ENCODE results near the gene BACE1.

The BACE1 gene

DNA sequence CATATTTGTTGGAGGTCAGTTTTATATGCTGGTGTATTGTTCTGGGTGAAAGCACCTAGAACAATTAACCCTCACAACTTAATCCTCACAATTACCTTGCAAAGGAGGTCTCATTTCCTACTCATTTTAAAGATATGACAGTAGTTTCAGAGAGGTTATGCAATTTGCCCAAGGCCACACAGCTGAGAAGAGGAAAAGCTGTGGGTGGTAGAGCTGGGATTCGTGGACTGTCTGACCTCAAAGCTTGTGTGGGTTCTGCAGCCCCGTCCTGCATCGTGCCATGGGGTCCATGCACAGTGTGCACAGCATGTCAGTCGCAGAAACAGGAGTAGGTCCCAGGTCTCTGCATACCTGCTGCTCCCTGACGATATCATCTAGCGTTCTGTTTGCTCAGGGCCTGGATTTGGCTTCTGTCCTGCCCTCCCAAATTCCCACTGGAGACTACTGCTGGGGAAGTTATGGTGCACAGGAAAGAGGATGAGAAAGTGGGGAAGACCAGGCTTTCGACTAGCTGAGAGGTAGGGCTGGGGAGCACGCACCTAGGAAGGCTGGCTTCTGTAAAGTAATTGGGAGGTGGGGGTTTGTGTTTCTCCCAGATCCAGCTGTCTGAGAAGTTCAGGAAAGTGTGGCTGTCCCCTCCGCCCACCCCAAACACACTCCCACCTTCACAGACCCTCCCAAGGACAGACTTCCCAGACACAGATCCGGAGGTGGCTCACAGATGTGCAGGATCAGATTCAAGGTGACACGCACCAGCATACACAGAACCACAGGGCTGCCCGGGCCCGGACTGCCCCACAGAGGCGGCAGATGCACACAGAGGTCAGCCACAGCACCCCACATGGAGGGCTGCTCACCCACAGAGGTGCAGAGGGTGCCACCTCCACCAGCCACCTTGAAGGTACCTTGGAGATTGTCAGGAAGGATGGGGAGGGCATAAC, 2.0 kb downstream of the BACE1 start:
- H3K4me3 ChIP-seq = peak overlapping the region in 2 of 7 experiments; percentile 62 to 66
- H3K27ac ChIP-seq = peak overlapping the region in 1 of 21 experiments; percentile 18

DNA sequence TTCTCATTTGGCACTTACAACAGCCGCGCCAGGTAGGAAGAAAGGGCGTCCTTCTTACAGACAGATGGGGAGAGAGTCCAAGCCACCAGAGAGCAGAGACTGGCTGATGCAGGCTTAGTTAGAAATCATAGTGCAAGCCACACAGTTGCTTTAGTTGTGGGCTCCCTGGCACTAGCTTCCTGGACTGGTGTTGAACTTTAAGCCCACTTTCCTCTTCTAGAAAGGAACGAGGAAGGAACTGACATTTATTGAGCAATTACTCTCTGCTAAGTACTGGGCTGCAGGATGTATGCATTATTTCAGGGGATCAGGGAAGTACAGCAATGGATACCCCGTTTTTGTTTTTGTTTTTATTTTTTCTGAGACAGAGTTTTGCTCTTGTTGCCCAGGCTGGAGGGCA, 3.0 kb downstream of the BACE1 start:
- Histone ChIP-seq H3K4me3 (no peak overlapping the region), H3K27ac (no peak overlapping the region)

DNA sequence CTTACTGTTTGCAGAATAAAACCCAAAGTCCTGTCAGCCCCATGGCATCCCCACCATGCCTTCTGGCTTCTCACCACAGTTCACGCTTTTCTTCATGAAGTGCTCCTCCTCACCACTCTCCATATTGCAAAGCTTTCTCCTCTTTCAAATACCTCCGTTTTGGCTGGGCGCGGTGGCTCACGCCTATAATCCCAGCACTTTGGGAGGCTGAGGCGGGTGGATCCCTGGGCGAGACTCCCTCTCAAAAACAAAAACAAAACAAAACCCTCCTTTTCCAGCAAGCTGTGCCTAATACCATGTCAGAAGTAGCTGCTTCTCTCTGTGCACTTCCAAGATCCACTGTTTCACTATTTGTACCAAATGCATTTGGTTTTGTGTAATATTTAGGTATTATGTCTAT, 6.7 kb downstream of the BACE1 start:
- H3K27ac ChIP-seq = no peak overlapping the region
- no peak overlapping the region for H3K4me3 ChIP-seq

DNA sequence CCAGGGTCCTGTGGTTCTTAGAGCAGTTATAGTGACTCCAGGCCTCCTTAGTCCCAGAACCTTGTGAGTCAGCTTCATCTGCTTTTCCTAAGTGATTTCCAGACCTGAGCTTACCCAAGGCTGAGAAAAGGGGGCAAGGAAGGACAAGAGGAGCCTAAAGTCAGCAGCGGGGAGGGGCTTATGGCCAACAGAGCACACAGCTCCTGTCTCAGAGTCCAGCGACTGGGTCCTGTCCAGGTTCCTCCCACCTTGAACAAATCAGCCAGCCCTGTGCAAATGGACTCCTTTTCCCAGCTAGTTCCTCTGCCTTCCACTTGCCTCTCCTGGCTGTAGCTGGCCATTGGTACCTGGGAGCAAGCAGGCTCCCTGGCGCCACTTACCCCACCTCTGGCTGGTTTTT, 10.9 kb downstream of the BACE1 start:
- H3K4me3 ChIP-seq = no peak overlapping the region
- H3K27ac ChIP-seq = no peak overlapping the region

DNA sequence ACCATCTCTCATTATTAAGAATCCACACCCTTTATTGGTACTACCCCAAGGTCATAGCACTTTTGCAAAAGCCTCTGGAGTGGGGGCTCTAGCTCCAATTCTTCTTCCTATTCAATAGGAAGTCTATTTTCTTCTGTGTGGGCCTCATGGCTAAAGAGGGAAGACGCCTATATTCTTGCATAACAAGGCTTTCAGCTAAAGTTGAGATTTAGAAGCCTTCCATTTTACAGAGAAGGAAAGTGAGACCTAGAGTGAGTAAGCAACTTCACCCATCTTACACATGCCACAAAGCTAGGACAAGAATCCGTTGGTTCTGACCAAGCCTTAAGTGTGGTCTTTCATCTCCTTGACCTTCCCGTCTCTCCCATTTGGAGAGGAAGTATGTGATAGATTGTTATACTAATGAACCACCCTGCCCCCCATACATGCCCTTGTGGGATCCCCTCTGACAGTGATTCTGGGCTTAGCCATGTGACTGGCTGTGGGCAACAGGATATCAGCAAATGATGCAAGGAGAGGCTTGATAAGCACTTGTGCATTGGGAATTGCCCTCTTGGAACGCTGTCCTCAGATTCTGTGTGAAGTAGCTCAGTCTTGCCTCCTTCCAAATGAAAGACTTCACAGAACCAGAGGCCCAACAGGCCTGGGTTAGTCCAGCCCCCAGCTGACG, 12.3 kb downstream of the BACE1 start:
- Histone ChIP-seq H3K4me3 (no peak overlapping the region), H3K27ac (no peak overlapping the region)

DNA sequence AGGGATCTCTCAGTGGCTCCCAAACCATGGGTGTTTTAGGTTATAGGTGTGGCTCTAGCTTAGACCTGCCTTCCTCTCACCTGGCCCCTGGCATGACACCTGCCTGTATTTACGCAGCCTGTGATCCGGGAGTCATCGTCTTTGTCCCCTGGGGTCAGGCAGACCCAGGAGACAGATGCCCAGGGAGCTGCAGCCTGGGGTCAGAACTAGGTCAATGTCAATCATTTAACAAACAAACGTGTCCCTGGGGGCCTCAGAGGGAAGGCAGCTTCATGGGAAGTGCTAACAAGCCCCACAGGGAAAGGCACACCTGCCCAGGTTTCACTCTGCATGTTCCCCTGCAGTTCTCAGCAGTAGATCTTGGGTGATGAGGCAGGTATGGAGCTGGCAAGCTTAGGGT, 13.0 kb downstream of the BACE1 start:
- no peak overlapping the region for H3K27ac ChIP-seq
- no peak overlapping the region for H3K4me3 ChIP-seq

DNA sequence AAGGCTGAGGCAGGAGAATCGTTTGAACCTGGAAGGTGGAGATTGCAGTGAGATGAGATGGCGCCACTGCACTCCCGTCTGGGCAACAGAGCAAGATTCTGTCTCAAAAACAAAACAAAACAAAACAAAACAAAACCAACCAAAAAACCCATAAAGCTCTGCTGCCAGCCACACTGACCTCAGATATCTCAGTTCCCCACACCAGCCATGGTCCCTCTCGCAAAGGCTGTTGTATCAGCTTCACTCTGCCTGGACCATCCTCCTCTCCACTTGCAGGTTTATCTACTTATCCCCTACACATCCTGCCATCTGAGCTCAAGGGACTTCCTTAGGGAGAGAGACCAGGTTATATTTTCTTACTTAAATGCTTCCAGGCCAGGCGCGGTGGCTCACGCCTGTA, 13.8 kb downstream of the BACE1 start:
- H3K27ac ChIP-seq = no peak overlapping the region
- no peak overlapping the region for H3K4me3 ChIP-seq

DNA sequence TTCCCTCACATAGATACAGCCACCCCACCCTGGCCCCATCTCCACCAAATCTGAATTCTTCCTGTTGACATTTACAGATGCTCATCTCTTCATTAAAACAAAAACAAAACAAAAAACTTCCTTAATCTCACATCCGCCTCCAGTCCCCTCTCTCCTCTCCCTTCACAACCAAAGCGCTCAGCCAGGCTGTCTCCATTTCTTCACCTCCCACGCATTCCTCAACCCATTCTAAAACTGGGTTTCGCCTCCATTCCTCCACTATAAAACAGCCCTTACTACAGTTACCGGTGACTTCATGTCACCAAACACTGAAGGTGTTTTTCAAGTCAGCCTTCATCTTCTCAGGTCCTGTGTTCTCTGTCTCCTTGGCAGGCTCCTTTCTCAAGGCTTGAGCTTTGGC, 15.3 kb downstream of the BACE1 start:
- no peak overlapping the region for H3K4me3 ChIP-seq
- H3K27ac ChIP-seq = no peak overlapping the region

DNA sequence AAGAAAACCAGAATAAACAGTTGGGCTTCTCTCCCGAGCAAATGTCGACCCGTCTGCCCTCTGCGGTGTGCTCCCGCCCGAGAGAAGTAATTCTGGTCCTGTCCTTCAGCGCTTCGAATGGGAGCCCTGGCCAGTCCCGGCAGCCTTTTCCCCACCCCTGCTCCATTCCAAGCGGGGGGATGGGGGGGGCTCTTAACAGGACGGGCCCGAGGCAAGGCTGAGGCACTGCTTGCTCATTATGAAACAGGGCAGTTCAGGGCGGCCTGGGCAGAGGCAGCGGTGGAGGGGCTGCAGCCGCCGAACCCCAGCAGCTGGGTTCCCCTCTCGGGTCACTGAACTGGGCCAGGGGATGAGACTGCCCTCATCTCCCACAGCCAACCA, 15.8 kb downstream of the BACE1 start:
- Histone ChIP-seq H3K27ac (peak overlapping the region in 1 of 21 experiments; percentile 27), H3K4me3 (no peak overlapping the region)

DNA sequence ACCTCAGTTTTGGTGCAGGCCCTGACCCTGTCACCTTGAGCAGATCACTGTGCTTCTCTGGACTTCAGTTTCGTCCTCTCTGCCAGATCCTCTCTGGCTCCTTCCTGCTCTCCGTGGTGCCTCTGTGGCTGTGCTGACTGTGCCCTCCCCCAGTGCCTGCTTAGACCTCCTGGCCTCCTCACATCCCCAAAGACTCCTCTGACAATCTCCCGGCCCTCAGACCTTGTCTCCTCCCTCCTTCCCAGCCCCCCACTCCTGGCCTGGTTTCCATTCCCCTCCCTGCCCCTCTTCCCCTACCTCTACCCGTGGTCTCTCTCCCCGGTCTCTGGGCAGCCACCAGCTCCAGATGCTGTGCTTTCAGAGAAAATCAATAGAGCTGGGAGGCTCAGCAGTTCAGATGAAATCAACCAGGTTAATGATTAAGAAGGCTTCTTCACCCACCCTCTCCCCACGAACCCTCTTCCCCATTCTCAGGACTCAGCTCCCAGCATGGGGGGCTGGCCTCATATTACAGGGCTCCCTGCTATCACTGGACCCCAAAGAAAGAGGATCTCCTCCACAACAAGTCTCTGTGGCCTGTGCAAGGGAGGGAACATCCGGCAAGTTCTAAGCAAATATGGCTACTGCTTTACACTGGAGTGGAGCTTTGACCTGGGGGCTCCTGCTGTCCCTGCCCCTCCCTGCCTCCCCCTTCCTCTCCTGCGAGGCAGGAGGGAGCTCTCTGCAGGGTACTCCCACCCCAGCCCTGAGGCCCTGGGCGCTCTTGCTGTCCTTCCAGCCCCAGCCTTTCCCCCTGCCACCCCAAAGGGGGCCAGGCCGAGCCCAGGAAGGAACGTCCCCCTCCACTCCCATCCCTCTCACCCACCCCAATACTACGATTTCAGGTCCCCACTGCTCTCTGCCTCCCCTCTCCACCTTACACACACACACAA, 16.4 kb downstream of the BACE1 start:
- no peak overlapping the region for H3K4me3 ChIP-seq
- H3K27ac ChIP-seq = peak overlapping the region in 2 of 21 experiments; percentile 25 to 27

DNA sequence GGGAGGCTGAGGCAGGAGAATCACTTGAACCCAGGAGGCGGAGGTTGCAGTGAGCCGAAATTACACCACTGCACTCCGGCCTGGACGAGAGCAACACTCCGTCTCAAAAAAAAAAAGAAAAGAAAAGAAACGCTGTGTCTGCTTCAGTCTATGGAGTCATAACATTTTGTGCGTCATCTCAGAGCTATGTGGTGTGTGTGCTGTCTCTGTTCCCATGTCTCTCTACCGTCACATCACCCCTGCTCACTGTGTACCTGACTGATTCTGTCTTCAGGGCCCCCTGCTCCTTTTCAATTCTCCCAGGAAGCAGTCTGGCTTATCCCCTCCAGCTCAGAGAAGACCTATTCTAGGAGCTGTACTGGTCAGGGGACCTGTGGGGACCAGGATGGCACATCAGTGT, 17.9 kb downstream of the BACE1 start:
- Histone ChIP-seq H3K4me3 (no peak overlapping the region), H3K27ac (no peak overlapping the region)

DNA sequence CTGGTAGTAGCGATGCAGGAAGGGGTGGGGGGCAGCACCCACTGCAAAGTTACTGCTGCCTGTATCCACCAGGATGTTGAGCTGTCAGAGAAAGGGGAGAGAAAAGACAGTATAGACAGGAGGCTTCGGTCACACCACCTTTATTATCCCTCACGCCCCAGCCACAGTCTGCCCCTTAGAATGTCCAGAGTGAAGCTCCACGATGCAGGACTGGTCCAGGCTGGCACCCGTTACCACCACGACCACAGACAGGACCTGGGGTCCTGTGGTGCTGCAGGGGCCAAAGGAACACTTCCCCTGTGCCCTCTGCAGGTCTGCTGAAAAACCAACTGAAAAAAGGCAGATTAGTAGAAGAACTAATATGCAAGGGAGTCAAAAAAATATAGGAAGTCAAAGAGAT, 19.2 kb downstream of the BACE1 start:
- H3K4me3 ChIP-seq = no peak overlapping the region
- H3K27ac ChIP-seq = no peak overlapping the region

DNA sequence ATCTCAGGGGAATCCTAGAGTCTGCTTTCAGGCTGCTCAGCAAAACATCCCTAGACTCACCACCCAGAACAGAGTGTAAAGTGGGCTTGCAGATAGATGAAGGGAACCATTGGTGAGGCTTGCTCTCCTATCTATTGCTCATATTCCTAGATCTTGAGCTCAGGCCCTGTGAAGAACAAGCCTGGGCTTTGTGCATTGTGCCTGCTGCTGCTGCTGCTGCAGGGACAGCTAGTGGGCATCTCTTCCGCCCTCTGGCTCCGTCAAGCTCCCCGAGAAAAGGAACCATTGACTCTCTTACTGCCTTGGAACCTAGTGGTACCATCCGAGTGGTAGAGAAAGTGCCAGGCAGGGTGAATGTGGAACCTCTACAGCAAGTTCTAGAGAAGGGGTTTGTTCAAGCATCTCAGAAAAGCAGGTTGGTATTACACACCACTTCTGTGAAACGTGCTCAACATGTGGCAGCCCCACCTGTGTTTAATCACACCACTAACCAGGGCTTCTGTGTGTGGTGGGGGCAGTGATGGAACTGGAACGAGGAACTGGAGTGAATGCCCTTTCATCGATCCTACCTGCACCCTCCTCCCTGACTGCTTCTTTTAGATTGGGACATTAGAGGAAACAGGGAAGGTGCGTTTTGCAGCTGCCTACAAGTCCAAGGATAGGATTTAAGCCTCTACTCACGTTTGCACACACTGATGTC, 20.5 kb downstream of the BACE1 start:
- no peak overlapping the region for H3K27ac ChIP-seq
- H3K4me3 ChIP-seq = no peak overlapping the region

DNA sequence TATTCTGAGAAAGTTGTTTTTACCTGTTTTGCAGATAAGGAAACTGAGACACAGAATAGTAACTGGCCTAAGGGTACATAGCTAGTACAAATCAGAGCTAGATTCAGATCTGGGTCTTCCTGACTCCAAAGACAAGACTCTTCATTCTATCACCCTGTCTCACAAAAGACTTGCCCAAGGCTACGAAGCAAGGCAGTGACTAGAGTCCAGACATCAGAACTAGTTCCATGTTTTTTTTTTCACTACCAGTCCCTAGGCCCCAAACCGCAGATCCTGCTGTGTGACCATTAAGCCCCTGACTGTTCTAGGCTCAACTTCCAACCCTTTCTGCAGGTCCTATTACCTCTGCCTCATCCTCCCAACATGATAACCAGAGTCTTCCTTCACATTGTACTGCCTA, 23.4 kb downstream of the BACE1 start:
- Histone ChIP-seq H3K27ac (no peak overlapping the region), H3K4me3 (no peak overlapping the region)

DNA sequence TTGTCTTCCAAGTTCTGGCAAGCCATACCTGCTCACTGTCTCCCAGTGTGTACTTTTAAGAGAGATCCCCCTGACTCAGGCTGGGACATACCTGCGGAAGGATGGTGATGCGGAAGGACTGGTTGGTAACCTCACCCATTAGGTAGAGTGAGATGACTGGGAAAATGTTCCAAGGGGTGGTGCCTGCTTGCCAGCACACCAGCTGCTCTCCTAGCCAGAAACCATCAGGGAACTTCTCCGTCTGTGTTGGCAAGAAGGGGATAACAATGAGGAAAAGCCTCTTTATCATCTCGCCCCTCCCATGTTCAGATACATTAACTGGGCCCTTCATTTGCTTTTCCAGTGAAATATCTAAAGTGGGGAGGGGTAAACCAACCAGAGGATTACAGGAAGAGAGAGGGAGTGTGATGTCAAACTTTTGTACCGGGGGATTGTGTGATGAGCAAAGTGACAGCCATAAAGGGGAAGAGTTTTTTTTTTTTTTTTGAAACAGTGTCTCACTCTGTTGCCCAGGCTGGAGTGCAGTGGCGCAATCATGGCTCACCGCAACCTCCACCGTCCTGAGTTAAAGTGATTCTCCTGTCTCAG, 25.2 kb downstream of the BACE1 start, which contains the start of gene BACE1-AS:
TSS of gene BACE1-AS (plus strand) at position 538 of the 588 bp plus-strand sequence.
- Histone ChIP-seq H3K4me3 (no peak within 1 kb of the TSS), H3K27ac (no peak within 1 kb of the TSS)

DNA sequence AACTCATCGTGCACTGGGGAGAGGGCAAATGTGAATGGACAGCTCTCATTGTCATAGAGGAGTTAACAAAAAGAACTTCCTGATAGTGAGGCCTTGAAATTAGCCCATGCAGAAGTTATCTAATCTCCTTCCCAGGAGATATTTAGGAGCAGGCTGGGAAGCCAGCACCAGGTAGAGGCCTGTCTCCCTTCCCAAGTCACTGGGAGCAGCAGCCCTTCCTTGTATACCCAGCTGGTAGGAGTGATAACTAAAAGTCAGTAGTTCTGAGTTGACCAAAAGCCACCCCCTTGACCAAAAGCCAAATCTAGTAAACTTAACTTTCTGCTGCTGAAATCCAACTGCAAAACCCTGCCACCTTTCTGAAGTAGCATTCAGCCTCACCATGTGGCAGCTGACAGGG, 26.3 kb downstream of the BACE1 start:
- no peak overlapping the region for H3K27ac ChIP-seq
- no peak overlapping the region for H3K4me3 ChIP-seq

DNA sequence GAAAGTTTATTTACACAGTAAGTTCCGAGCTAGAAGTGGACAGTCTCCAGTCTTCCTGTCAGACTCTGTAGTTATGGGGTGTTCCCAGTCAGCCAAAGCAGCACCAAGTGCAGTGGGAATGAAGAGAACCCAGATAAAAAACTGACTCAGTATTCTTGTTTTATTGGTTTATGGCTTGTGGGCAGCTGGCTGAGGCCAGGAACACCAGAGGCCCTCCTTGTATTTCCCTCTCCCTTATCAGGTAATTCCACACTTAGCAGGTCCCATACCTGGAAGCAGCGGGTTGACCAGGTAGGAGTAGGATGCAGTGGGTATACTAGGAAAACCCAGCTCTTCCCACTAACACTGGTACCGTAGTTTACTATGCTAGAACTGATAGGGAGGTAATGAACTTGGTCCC, 28.4 kb downstream of the BACE1 start:
- H3K27ac ChIP-seq = no peak overlapping the region
- no peak overlapping the region for H3K4me3 ChIP-seq

DNA sequence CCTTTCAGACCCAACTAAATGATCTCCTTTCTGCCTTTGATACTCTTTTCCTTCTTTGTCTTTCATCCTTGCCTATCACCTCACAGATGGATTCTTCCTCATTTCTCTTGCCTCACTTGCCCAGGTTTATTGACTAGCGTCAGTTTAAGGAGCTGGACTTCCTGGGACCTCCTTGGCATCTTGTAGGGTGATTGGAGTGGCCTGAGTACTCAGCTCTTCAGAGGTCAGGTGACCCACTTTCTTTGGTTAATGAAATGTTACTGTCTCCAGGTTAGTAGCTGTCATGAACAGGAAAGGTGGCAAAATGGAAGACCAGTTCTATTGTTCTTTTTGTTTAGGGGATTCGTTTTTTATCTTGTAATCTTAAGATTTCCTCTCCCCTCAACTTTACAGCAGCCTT, 29.5 kb downstream of the BACE1 start:
- Histone ChIP-seq H3K27ac (no peak overlapping the region), H3K4me3 (no peak overlapping the region)

DNA sequence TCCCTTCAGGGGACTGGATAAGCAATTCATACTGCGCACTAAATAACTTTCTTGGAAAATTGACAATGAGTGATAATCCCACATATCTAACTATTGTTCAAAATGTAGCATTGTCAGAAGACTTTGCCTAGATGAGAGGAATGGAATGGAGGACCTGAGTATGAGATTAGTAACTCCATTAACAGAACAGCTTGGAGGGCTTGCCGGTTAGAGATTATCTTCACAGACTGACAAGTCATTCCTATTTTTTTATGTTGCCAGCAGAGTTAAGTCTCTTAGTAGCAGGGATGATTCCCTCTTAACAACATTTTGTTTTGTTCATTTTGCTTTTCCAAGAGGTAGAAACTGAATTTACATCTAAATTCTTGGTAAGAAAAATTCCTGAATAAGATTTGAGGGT, 32.0 kb downstream of the BACE1 start:
- Histone ChIP-seq H3K27ac (no peak overlapping the region), H3K4me3 (no peak overlapping the region)

All from skin epidermis (tissue), 12 donors.